NCI-H2196 (cell line): ENCODE measurements around the gene TAS1R1.

Experiments used
- DNase-seq: peaks from one replicate; lab custom pipeline; 2025; ENCODE audit not compliant: unreplicated experiment; lab: John Stamatoyannopoulos, UW

TAS1R1 gene

DNA sequence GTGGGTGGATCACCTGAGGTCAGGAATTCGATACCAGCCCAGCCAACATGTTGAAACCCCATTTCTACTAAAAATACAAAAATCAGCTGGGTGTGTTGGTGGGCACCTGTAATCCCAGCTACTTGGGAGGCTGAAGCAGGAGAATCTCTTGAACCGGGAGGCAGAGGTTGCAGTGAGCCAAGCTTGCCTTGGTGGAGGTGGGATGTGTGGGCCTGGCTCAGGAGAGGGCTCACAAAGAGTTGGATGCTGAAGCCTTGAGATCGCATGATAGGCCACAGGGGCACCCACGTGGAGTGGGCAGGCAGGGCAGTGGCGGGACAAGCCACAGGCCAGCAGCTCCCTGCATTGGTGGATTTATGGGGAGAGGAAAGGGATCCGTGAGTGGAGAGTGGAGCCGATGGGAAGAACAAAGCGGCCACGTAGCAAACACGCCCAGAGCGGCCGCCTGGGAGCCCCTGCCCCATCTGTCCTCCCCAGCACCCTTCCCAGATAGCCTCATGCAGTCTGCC lies 73.9 kb downstream of the TAS1R1 start:
- no peak for DNase-seq
